Neural cell (in vitro differentiated cells): ENCODE data around the gene PLAAT4.

Experiments used
- CTCF ChIP-seq: fragments of 450-650 bp; IDR thresholded peaks from 2 replicates; pipeline ENCODE4 v1.5.1; 2014; ENCODE audit warnings: antibody characterized with exemption, mild to moderate bottlenecking, moderate library complexity; ENCODE audit not compliant: poor library complexity, severe bottlenecking
- EP300 ChIP-seq: fragments of 450-650 bp; conservative IDR thresholded peaks from 2 replicates; pipeline ENCODE4 v1.6.1; 2014; ENCODE audit warnings: antibody characterized with exemption, mild to moderate bottlenecking, moderate library complexity; ENCODE audit not compliant: poor library complexity, severe bottlenecking
- EZH2 ChIP-seq: fragments of 200-600, 300-800 bp; shearing (Covaris generic), sonication (generic); IDR thresholded peaks from 2 replicates; pipeline ENCODE4 v1.6.1; 2014; ENCODE audit warnings: antibody characterized with exemption, low read length, borderline replicate concordance, mild to moderate bottlenecking; ENCODE audit not compliant: insufficient read depth, poor library complexity, severe bottlenecking
- POLR2AphosphoS5 ChIP-seq: IDR thresholded peaks from 2 replicates; pipeline ENCODE4 v1.6.1; 2012
- RAD21 ChIP-seq: fragments of 450-650 bp; conservative IDR thresholded peaks from 2 replicates; pipeline ENCODE4 v1.6.1; 2014; ENCODE audit warnings: antibody characterized with exemption, mild to moderate bottlenecking, moderate library complexity
- SMC3 ChIP-seq: fragments of 450-650 bp; conservative IDR thresholded peaks from 2 replicates; pipeline ENCODE4 v1.6.1; 2014; ENCODE audit warnings: antibody characterized with exemption, mild to moderate bottlenecking, moderate library complexity; ENCODE audit not compliant: poor library complexity

- TF ChIP-seq CTCF (no peak), EZH2 (no peak), POLR2AphosphoS5 (no peak), SMC3 (no peak), RAD21 (no peak), EP300 (no peak)
Measured at GRCh38 chr11:63558459-63559157, 22.0 kb downstream of the PLAAT4 start.
